HG02798 (cell line): ENCODE results near the gene USP1.
A peak's percentile ranks its signal among the peaks of the same experiment; 100 is the strongest.

ENCODE experiments used
- ATAC-seq: cut with Tn5 transposase; IDR thresholded peaks from one replicate; pipeline ENCODE4 v1.9.1; 2021; ENCODE audit warnings: mild to moderate bottlenecking; ENCODE audit not compliant: unreplicated experiment, poor library complexity

Gene USP1

GRCh38 chr1:62426237-62426636, 10.6 kb upstream of the USP1 start:
- ATAC-seq: no peak

DNA sequence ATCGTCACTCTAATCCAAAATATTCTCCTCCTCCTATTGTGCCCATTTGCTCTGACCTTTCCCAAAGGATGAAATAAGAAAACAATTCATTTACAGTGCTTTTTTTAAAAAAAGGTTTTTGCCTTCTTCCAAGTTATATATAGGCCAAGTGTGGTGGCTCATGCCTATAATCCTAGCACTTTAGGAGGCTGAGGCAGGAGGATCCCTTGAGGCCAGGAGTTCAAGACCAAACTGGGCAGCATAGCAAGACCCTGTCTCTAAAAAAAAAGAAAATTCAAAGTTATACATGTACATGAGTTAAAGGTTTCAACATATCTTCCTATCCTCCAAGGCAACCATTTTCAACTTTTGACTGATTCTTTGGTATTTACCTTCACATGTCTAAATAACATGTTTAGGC, 10.1 kb upstream of the USP1 start:
- ATAC-seq: no peak

GRCh38 chr1:62428351-62428750, 8.5 kb upstream of the USP1 start:
- no peak for ATAC-seq

GRCh38 chr1:62429581-62429980, 7.3 kb upstream of the USP1 start:
- no peak for ATAC-seq

DNA sequence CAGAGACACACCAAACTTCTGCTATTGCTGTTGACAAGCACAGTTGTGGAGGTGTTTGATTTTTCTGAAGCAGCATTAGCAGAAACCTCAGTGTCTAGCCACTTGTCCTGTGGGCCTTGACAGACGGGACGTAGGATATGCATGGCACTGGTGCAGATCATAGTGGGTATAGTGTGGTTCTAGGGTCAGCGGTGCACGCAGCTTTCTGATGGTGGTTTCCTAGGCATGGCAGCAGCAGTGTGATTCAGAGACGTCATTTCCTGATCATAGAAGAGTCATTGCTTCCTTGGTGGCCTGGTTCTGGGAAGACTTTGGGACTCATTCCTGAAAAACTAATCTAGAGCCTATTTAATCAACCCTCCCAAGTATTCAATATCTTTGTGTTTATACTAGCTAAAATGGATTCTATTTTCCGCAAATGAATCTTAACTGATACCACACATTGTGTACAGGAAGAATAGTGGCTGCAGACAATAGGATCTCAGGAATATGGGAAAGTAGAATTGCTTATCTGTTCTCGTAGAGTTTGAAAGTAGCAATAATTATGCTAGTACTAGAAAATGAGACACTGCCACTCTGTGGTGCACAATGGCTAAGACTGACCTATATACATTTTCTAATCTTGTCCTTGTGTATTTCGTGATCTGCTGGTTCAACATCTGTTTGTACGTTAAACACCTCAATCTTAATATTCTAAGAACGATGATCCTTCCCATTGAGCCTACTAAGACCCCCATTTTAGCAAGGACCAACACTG, 2.8 kb upstream of the USP1 start:
- no peak for ATAC-seq

DNA sequence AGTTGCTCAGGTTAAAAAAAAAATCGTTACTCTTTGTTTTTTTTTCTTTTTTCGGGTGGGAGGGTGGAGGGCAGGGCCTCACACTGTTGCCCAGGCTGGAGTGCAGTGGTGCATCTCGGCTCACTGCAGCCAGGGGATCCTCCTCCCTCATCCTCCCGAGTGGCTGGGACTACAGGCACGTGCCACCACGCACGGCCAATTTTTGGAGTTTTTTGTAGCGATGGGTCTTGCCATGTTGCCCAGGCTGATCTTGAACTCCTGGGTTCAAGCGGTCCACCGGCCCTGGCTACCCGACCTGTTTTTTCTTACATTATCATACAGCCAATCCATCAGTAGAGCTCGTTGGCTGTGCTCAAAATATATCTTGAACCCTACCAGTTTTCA, 2.2 kb upstream of the USP1 start:
- no peak for ATAC-seq

- no peak for ATAC-seq
Measured at GRCh38 chr1:62435231-62436038, 1.4 kb upstream of the USP1 start.

- ATAC-seq: peak; percentile 72
Measured at GRCh38 chr1:62436039-62436465, 797 bp upstream of the USP1 start.

- peak; percentile 0 for ATAC-seq
Measured at GRCh38 chr1:62437273-62437940, 558 bp downstream of the USP1 start.

DNA sequence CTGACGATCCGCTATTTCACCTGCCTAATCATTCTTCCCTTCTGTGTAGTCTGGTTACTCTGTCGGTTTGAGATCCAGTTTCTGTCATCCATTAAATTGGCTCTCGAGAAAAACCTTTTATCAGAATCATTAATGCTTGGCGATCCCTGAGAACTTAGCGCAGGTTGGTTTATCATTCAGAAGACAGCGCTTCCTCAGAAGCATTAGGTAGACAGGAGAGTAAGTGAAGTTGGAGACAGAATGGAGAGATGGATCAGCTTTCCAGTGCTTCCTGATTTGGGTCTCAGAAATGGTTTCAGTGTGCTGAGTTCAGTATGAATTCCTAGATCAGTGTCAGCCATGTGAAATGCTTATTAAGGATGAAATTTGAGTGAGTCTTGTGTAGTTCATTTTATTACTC, 1.3 kb downstream of the USP1 start:
- no peak for ATAC-seq

DNA sequence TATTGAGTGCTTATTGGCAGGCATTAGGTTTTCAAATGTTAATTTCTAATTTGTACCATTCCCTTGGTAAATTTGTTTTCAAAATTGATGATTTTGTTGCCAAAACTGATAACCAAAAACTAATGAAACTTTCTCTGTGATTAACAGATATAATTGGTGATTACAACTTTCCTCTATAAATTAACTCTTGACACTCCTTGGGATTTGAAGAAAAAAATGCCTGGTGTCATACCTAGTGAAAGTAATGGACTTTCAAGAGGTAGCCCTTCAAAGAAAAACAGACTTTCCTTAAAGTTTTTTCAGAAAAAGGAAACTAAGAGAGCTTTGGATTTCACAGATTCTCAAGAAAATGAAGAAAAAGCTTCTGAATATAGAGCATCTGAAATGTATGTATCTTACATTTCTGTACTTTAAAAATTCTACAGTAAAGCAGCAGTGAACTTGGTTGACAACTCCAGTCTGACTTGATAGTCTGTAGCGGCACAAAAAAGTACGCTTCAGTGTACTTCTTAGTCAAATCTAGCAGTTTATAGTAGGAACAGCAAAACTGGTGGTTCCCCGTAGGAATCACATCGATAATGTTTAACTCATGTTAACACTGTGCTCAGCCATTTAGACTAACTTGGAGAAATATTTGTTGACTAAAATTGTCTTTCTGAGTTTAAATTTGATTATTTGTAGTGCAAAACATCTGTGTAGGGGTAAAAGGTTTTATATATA, 3.0 kb downstream of the USP1 start:
- peak; percentile 23 for ATAC-seq

GRCh38 chr1:62444701-62445100, 7.9 kb downstream of the USP1 start:
- no peak for ATAC-seq

GRCh38 chr1:62448221-62448933, 11.5 kb downstream of the USP1 start:
- ATAC-seq: no peak

DNA sequence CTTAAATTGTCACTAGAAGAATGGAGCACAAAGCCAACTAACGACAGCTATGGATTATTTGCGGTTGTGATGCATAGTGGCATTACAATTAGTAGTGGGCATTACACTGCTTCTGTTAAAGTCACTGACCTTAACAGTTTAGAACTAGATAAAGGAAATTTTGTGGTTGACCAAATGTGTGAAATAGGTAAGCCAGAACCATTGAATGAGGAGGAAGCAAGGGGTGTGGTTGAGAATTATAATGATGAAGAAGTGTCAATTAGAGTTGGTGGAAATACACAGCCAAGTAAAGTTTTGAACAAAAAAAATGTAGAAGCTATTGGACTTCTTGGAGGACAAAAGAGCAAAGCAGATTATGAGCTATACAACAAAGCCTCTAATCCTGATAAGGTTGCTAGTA, 13.5 kb downstream of the USP1 start:
- no peak for ATAC-seq

DNA sequence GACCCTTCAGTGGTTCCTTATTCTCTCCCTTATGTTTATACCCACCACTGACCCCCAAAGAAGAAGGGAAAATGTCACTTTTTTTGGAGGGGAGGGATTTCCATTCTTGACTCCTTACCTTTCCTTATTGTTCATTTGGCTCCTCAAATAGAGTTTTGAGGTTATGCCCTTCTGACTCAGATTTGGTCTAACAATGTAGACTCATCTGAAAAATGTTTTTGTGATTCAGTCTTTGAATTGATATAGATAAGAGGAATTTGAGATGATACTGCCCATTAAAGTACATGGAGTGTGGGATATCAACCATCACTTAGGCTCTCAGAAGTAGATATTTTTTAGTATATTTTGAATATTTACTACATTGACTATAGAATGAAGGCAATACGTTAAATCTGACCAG, 16.1 kb downstream of the USP1 start:
- no peak for ATAC-seq

- no peak for ATAC-seq
Measured at GRCh38 chr1:62457955-62458354, 21.1 kb downstream of the USP1 start.

DNA sequence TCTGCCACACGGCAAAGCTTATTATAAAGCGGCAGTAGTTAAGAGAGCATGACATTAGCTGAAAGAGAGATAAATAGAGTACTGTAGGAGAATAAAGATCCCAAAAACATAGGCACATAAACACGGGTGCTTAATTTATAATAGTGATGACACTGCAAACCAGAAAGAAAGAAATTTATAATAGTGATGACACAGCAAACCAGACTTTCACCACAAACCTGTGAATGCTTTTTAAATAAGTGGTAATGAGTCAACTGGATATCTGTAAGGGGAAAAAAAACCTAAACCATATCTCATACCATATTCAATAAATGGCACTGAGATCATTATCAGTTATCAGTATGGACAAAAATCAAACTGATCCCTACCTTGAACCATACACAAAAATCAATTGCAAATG, 25.5 kb downstream of the USP1 start:
- ATAC-seq: no peak

GRCh38 chr1:62467092-62467491, 30.2 kb downstream of the USP1 start:
- no peak for ATAC-seq

DNA sequence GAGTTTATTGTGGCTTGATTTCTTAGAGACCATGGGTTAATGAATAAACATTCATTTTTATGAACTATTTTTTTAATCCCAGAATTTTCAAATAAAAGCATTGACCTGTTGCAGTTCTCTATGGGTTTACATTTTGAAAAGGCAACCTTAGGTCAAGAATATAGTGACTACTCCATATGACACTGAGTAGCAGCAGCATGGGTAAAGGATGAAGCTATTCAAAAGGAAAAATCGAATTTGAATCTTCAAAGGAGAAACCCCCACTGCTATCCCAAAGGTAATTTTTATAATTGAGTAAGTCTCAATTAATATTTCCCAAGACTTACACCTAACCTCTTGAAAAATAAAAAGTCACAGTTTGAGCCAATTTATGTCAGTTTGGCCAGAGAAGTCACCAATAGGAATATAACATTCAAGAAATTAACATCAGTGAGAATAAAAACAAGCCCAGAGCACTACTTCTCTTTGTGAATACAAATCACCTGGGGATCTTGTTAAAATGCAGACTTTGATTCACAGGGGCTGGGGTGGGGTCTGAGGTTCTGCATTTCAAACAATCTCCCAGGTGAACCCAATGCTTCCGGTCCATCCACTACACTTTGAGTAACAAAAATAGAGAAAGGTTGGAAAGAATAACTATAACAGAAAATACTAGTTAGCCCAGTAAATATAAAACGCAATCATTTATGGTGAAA, 39.8 kb downstream of the USP1 start:
- ATAC-seq: no peak
